ENCODE data around the gene KRTAP4-6.

GRCh38 chr17:41151525-41151924, 11.2 kb upstream of the KRTAP4-6 start:
- TF ChIP-seq CTCF (IDR thresholded peaks at IDR 0.05; ENCODE audit: low read length) (no peak), EZH2 (IDR thresholded peaks at IDR 0.05; ENCODE audit: borderline replicate concordance, low read length) (no peak)
